T-cell (primary cell): ENCODE data around the gene CYSRT1. TPM values are rescaled to one million over a fixed set of nuclear protein-coding genes. Genes with fewer than 3 reads are reported as not detected.
A peak's percentile ranks its signal among the peaks of the same experiment; 100 is the strongest.

Experiments
- ATAC-seq, 4 experiments: fragments of 200-7000 bp in 3 of 4; fragments of 150-1000 bp in 1 of 4; cut with Tn5 transposase; replicated peaks in 1 of 4; 1 replicate in 3 of 4; 2 replicates in 1 of 4; pipeline ENCODE4 v1.10.0; 2021; ENCODE audit warnings: moderate library complexity in 3 of 4, mild to moderate bottlenecking in 2 of 4, moderate number of reproducible peaks in 1 of 4
- CTCF ChIA-PET, 2 donors: fragments of 300-600 bp; sonication (Branson Sonifier 250); formaldehyde crosslinking; loops; one replicate each; lab custom pipeline; 2022; ENCODE audit warnings: antibody characterized with exemption in 2 of 2; lab: Charles Lee
- POLR2A ChIA-PET, 2 donors: fragments of 300-600 bp; sonication (Branson Sonifier 250); formaldehyde crosslinking; loops; one replicate each; lab custom pipeline; 2022; ENCODE audit warnings: antibody characterized with exemption in 2 of 2; lab: Charles Lee
- DNase-seq, 35 experiments: peaks; one replicate each; pipeline versions ENCODE4 v3.0.0 to v3.0.0-alpha.2; 2013 to 2023
- H3K27ac ChIP-seq: one replicate; pipeline ENCODE4 v1.5.1; 2013; ENCODE audit warnings: low read length
- H3K27me3 ChIP-seq, 2 experiments: replicated peaks in 1 of 2; 1 replicate in 1 of 2; 2 replicates in 1 of 2; pipeline versions ENCODE4 v1.6.1 to v1.7.0; 2013; ENCODE audit warnings: low read length in 1 of 2, mixed read lengths in 1 of 2; ENCODE audit not compliant: control insufficient read depth in 2 of 2, insufficient read depth in 2 of 2; ENCODE audit errors: extremely low read depth in 1 of 2
- H3K36me3 ChIP-seq, 2 donors: 1 replicate in 1 of 2; 2 replicates in 1 of 2; pipeline versions ENCODE4 v1.6.1 to v1.7.0; 2013; ENCODE audit warnings: low read length in 1 of 2; ENCODE audit not compliant: control insufficient read depth in 2 of 2, insufficient read depth in 1 of 2; ENCODE audit errors: extremely low read depth in 1 of 2
- H3K4me1 ChIP-seq, 2 experiments: 1 replicate in 1 of 2; 2 replicates in 1 of 2; pipeline versions ENCODE4 v1.6.1 to v1.7.0; 2013; ENCODE audit warnings: low read length in 2 of 2, mixed read lengths in 1 of 2; ENCODE audit not compliant: insufficient read depth in 2 of 2, control insufficient read depth in 1 of 2; ENCODE audit errors: extremely low read depth in 1 of 2
- H3K4me3 ChIP-seq, 2 donors: 1 replicate in 1 of 2; 2 replicates in 1 of 2; pipeline versions ENCODE4 v1.5.1 to v1.7.0; 2013; ENCODE audit warnings: mild to moderate bottlenecking in 2 of 2, low read length in 1 of 2, moderate library complexity in 1 of 2; ENCODE audit not compliant: control insufficient read depth in 1 of 2; ENCODE audit errors: extremely low read depth in 1 of 2
- H3K9me3 ChIP-seq: 2 replicates; pipeline ENCODE4 v1.7.0; 2013
- H3K27ac Mint-ChIP-seq, 2 donors: one replicate each; pipeline ENCODE4 v1.8.0; 2020 to 2021; ENCODE audit warnings: mild to moderate bottlenecking in 2 of 2, mixed read lengths in 2 of 2
- H3K27me3 Mint-ChIP-seq, 2 donors: one replicate each; pipeline ENCODE4 v1.8.0; 2021 to 2022; ENCODE audit warnings: mixed read lengths in 2 of 2
- H3K36me3 Mint-ChIP-seq: one replicate; pipeline ENCODE4 v1.8.0; 2021; ENCODE audit warnings: mixed read lengths
- H3K4me1 Mint-ChIP-seq, 3 donors: one replicate each; pipeline ENCODE4 v1.8.0; 2020 to 2022; ENCODE audit warnings: mixed read lengths in 3 of 3, mild to moderate bottlenecking in 1 of 3
- H3K4me3 Mint-ChIP-seq, 3 donors: one replicate each; pipeline ENCODE4 v1.8.0; 2020 to 2022; ENCODE audit warnings: mild to moderate bottlenecking in 3 of 3, mixed read lengths in 3 of 3, moderate library complexity in 3 of 3
- H3K9me3 Mint-ChIP-seq, 3 donors: one replicate each; pipeline ENCODE4 v1.8.0; 2020 to 2022; ENCODE audit warnings: mixed read lengths in 3 of 3
- WGBS: methylation state at CpG from one replicate; pipeline ENCODE4 v1.1.5; 2013; ENCODE audit warnings: missing lambda C conversion rate; ENCODE audit not compliant: insufficient coverage; 5-methylcytosine and 5-hydroxymethylcytosine counted together
- total RNA-seq, 35 experiments: library from RNA in 6 of 35; stranded (reverse) in 6 of 35; fragments of 120-200 nt in 1 of 35; gene quantifications; one replicate each; pipeline versions ENCODE4 v1.2.1 to v1.2.4 and lab custom pipeline; 2013 to 2026

The CYSRT1 gene
- total RNA-seq, 5 donors from 2014 or later (not counting 1 experiment from before 2014, with no cell fraction given): 0.32 to 0.58 (median 0.45) TPM; not detected in 1

DNA sequence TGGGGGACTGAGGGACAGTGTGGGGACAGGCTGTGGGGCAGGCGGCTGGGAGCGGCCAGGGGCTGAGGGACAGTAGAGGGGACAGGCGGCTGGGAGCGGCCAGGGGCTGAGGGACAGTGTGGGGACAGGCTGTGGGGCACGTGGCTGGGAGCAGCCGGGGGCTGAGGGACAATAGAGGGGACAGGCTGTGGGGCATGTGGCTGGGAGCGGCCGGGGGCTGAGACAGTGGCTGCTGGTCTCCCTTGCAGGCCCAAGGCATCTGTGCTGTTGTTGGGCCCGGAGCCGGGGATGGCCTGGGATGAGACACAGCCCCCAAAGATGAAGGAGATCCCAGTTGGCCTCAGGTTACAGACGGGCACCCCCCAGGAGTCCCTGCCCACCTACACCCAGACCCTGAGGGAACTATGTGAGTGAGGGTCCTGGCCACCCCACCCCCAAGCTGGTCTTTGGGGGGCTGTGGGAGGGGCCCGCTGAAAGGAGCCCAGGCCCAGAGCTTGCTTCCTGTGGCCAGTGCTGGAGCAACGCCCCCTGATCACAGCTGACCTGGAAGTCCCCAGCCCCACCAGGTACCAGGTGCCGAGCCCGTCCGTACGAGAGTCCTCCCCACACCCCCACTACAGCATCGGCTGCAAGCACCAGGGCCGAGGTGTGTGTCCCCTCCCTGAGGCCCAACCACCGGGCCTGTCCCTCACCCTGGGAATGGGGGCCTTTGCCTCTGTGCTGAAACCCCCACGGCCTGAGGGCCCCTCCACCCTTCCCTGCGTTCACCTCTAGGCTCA is 26.7 kb downstream of the CYSRT1 start:
- no peak overlapping the region for H3K4me3 Mint-ChIP-seq
- Histone ChIP-seq H3K9me3 (no peaks in the 10 kb centered on the region), H3K4me3 (no peak overlapping the region), H3K4me1 (peaks cover 4 to 24% of the 10 kb centered on the region in 2 experiments), H3K27ac (no peak overlapping the region), H3K27me3 (no peaks in the 10 kb centered on the region), H3K36me3 (peaks cover 0 to 7% of the 10 kb centered on the region in 2 donors)
- H3K27me3 Mint-ChIP-seq: no peaks in the 10 kb centered on the region
- ATAC-seq: no peak
- no peaks in the 10 kb centered on the region for H3K9me3 Mint-ChIP-seq
- POLR2A ChIA-PET: no interaction called here
- WGBS: 96% methylated on average over 10 of the region's 22 CpGs
- no peak for DNase-seq
- H3K4me1 Mint-ChIP-seq: peaks cover 11% of the 10 kb centered on the region in 3 donors
- CTCF ChIA-PET: no interaction called here
- no peak overlapping the region for H3K27ac Mint-ChIP-seq
- H3K36me3 Mint-ChIP-seq: no peaks in the 10 kb centered on the region

DNA sequence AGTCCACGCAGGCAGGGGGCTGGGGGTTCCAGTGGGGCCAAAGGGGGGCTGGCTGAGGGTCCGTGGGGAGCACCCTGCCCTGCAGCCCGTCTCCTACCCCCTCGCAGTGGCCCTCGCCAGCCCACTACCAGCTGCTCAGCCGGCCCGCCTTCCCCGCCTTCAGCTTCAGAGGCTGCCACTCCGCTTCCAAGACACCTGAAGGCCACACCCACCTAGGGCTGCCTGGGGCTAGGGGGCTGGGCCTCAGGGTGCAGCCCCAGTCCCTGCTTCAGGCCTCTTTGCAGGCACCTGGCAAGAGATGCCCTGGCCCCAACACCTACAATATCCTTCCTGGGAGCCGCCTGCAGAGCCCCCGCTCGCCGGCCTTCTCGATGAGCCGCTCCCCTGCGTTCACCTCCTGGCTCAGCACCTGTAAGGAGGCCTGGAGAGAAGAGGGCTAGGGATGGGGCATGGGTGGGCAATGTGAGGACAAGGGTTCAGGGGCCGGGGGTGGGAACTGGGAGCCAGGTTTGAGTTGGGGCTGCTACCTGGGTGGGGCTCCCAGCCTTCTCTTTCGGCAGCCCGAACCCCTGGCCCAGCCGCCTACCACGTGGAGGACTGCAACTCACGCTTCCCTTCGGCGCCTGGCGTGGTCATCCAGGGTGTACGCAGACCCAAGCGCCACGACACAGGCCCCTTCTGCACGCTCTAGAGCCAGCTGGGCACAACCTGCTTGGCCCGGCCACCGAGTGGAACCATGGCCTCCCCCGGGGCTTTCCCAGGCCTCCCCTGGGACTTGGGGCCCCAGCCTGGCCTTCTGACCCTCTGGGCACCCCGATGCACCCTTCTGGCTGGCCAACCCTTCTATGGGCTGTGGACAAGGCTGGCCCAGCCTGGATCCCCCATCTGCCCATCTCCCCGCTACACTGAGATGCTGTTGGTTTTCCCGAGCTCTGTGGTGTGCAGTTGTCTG is 27.9 kb downstream of the CYSRT1 start:
- WGBS: 84% methylated on average over 26 of the region's 35 CpGs
- Mint-ChIP-seq H3K27ac (no peak overlapping the region), H3K9me3 (no peaks in the 10 kb centered on the region), H3K36me3 (no peaks in the 10 kb centered on the region), H3K4me1 (peaks cover 11 to 16% (median 15%) of the 10 kb centered on the region in 3 donors), H3K4me3 (peak overlapping the region in 1 of 3 donors; percentile 82), H3K27me3 (no peaks in the 10 kb centered on the region)
- ChIA-PET CTCF (no interaction called here), POLR2A (no interaction called here)
- Histone ChIP-seq H3K27ac (no peak overlapping the region), H3K4me1 (peaks cover 4 to 28% of the 10 kb centered on the region in 2 experiments), H3K4me3 (no peak overlapping the region), H3K27me3 (no peaks in the 10 kb centered on the region), H3K9me3 (no peaks in the 10 kb centered on the region), H3K36me3 (peaks cover 0 to 10% of the 10 kb centered on the region in 2 donors)
- no peak for ATAC-seq
- no peak for DNase-seq

GRCh38 chr9:137253717-137254623 is 29.0 kb downstream of the CYSRT1 start:
- peaks cover 4% of the 10 kb centered on the region for H3K36me3 Mint-ChIP-seq
- CTCF ChIA-PET: interaction anchor here in 1 of 2 donors (1.6 kb wide), 1 partner anchor 17 kb away, joined by 8 read pairs; no protein-coding TSS in a partner anchor
- peaks cover 11 to 16% (median 15%) of the 10 kb centered on the region in 3 donors for H3K4me1 Mint-ChIP-seq
- 90% methylated on average over 21 of the region's 21 CpGs for WGBS
- H3K4me3 ChIP-seq: peak overlapping the region; percentile 68 to 87
- H3K27ac Mint-ChIP-seq: peak overlapping the region; percentile 15 to 83
- H3K4me1 ChIP-seq: peaks cover 4 to 28% of the 10 kb centered on the region in 2 experiments
- peaks cover 0 to 14% of the 10 kb centered on the region in 2 donors for H3K36me3 ChIP-seq
- no peak for DNase-seq
- POLR2A ChIA-PET: interaction anchor here (0.5 to 2.9 kb wide), 3 partner anchors 13 to 167 kb away, joined by 3 to 16 read pairs (median 4); partner anchors contain the start of genes MAN1B1 (in 1 of the 2) and TUBB4B (in 1 of the 2)
- no peaks in the 10 kb centered on the region for H3K27me3 Mint-ChIP-seq
- H3K4me3 Mint-ChIP-seq: peak overlapping the region; percentile 82 to 83 (median 82)
- no peaks in the 10 kb centered on the region for H3K9me3 ChIP-seq
- no peaks in the 10 kb centered on the region for H3K9me3 Mint-ChIP-seq
- H3K27ac ChIP-seq: no peak overlapping the region
- H3K27me3 ChIP-seq: no peaks in the 10 kb centered on the region
- ATAC-seq: no peak

- H3K9me3 Mint-ChIP-seq: no peaks in the 10 kb centered on the region
- peak within 1 kb of the TSS; percentile 23 for H3K27ac ChIP-seq
- peaks cover 0 to 19% of the 10 kb centered on the region in 2 donors for H3K36me3 ChIP-seq
- H3K4me3 ChIP-seq: peak within 1 kb of the TSS; percentile 75 to 87
- ChIA-PET CTCF (interaction anchor here in 1 of 2 donors (1.6 kb wide), 1 partner anchor 18 kb away, joined by 8 read pairs; no protein-coding TSS in a partner anchor), POLR2A (interaction anchor here (0.7 to 2.9 kb wide), 2 partner anchors 14 to 168 kb away, joined by 3 to 16 read pairs; partner anchors contain the start of genes MAN1B1 (in 1 of the 2) and TUBB4B (in 1 of the 2))
- peaks cover 4 to 28% of the 10 kb centered on the region in 2 experiments for H3K4me1 ChIP-seq
- peak; percentile 81 to 98 (median 92) for DNase-seq
- H3K27me3 ChIP-seq: no peaks in the 10 kb centered on the region
- peaks cover 11 to 16% (median 15%) of the 10 kb centered on the region in 3 donors for H3K4me1 Mint-ChIP-seq
- H3K27me3 Mint-ChIP-seq: no peaks in the 10 kb centered on the region
- ATAC-seq: peak; percentile 89 to 93 (median 90)
- peak within 1 kb of the TSS; percentile 82 to 90 (median 85) for H3K4me3 Mint-ChIP-seq
- peaks cover 9% of the 10 kb centered on the region for H3K36me3 Mint-ChIP-seq
- H3K27ac Mint-ChIP-seq: peak within 1 kb of the TSS; percentile 81 to 83
- WGBS: 4% methylated on average over 105 of the region's 105 CpGs
- H3K9me3 ChIP-seq: no peaks in the 10 kb centered on the region
These were observed 29.9 kb downstream of the CYSRT1 start, which contains the start of gene NELFB for GRCh38 chr9:137254624-137255447. NELFB (plus strand) TSS chr9:137255327.
